ENCODE data around the gene PPP1R10.

GRCh38 chr6:30646450-30647241, 29.6 kb upstream of the PPP1R10 start, which contains the start of gene C6orf136:
- no peak for TF ChIP-seq CTCF (IDR thresholded peaks at IDR 0.05)
- peak in 1 of 2 donors; percentile 46 for TF ChIP-seq POLR2AphosphoS5 (IDR thresholded peaks at IDR 0.05; ENCODE audit: insufficient read depth in 1 of 2, low read depth in 1 of 2)
- TF ChIP-seq POLR2A (IDR thresholded peaks at IDR 0.05): no peak

Measured in vagina (tissue), 2 donors.